ENCODE results near the gene FNBP1. TPM values are rescaled to one million over a fixed set of nuclear protein-coding genes. Genes with fewer than 3 reads are reported as not detected.

The FNBP1 gene
- total and polyA plus RNA-seq, 2 donors (not counting 1 experiment from before 2014, with no cell fraction given): 42.9 to 318 TPM

DNA sequence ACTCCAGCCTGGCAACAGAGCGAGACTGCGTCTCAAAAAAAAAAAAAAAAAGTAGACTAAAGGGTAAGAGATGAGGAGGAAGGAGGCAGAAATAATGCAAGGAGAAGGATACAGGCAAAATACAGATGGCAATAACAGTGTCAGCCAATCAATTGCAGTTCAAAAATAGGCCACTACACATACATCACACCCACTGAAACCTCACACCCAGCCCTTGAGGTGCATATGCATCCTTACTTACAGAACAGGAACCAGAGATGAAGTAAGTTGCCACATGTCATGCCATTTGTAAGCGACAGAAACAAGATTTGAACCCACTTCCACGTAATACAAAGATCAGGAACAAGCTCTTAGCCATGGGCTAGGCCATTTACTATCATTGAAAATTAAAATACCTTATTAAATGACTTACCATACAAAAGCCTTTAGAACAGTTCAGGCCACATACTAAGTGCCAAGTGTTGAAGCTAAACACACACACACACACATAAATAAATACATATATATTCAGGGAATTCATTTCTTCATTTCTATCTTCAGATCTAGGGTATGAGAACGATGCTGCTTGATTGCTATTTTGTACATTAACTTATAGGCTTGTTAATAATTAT is 98.4 kb downstream of the FNBP1 start:
- peak; percentile 65 for DNase-seq
- peak overlapping the region; percentile 27 for H3K9ac ChIP-seq (ENCODE audit: low read length)
- peaks cover 25% of the 10 kb centered on the region for H3K4me1 Mint-ChIP-seq
- ChIA-PET CTCF (interaction anchor here (0.9 to 1.1 kb wide), 3 partner anchors 10 to 95 kb away, joined by 3 read pairs; no protein-coding TSS in a partner anchor), POLR2A (interaction anchor here (0.5 to 0.7 kb wide), 2 partner anchors 46 to 86 kb away, joined by 4 to 6 read pairs; no protein-coding TSS in a partner anchor)
- no peak for TF ChIP-seq EZH2 (IDR thresholded peaks at IDR 0.05; ENCODE audit: borderline replicate concordance, insufficient read depth, low read depth, low read length, poor library complexity, severe bottlenecking)
- TF ChIP-seq CTCF (IDR thresholded peaks at IDR 0.05): peak; percentile 37
- H4K20me1 ChIP-seq (ENCODE audit: control insufficient read depth, insufficient read depth, low read length, poor library complexity, severe bottlenecking): no peaks in the 10 kb centered on the region
- H2AFZ ChIP-seq (ENCODE audit: insufficient read depth, low read depth, low read length, poor library complexity, severe bottlenecking): no peak overlapping the region
- H3K79me2 ChIP-seq (ENCODE audit: control insufficient read depth, insufficient read depth, low read length): peaks cover 93% of the 10 kb centered on the region
- intact Hi-C loops (cut with micrococcal nuclease): loop anchor here (5.0 kb wide), 1 partner anchor 43 kb away; no protein-coding TSS in a partner anchor
- H3K27me3 Mint-ChIP-seq: no peaks in the 10 kb centered on the region
- H3K9me3 Mint-ChIP-seq (ENCODE audit: insufficient read depth): no peaks in the 10 kb centered on the region
- peak overlapping the region; percentile 63 for H3K27ac Mint-ChIP-seq
- peak overlapping the region; percentile 33 for H3K4me3 Mint-ChIP-seq
- 16% methylated on average over 2 of the region's 5 CpGs for WGBS (ENCODE audit: insufficient coverage)
- peak overlapping the region; percentile 58 for H3K4me2 ChIP-seq (replicated peaks; ENCODE audit: low read depth, low read length, poor library complexity, severe bottlenecking)
- H3K36me3 ChIP-seq (replicated peaks in 1 of 2; ENCODE audit: control extremely low read depth in 1 of 2, control insufficient read depth in 1 of 2, extremely low read depth in 1 of 2, insufficient read depth in 2 of 2, low read length in 1 of 2): peaks cover 6 to 37% of the 10 kb centered on the region in 2 experiments
- peaks cover 23 to 30% of the 10 kb centered on the region in 2 donors for H3K4me1 ChIP-seq (ENCODE audit: control insufficient read depth in 2 of 2, insufficient read depth in 2 of 2, low read length in 2 of 2)
- H3K4me3 ChIP-seq (ENCODE audit: control extremely low read depth in 1 of 5, extremely low read depth in 1 of 5, insufficient read depth in 1 of 5, low read depth in 2 of 5, low read length in 4 of 5): peak overlapping the region in 1 of 5 experiments; percentile 11
- H3K9me3 ChIP-seq (ENCODE audit: control extremely low read depth in 1 of 3, control insufficient read depth in 2 of 3, insufficient read depth in 1 of 3, low read length in 2 of 3): peaks cover 2 to 18% (median 3%) of the 10 kb centered on the region in 3 donors
- ATAC-seq (ENCODE audit: low read depth): peak; percentile 43
- H3K27ac ChIP-seq (ENCODE audit: low read length in 2 of 2): peak overlapping the region; percentile 25 to 84
- H3K27me3 ChIP-seq (replicated peaks in 1 of 4; ENCODE audit: control extremely low read depth in 1 of 4, control insufficient read depth in 3 of 4, insufficient read depth in 4 of 4, low read length in 3 of 4): no peaks in the 10 kb centered on the region

GRCh38 chr9:129939431-129939830 is 103.6 kb downstream of the FNBP1 start:
- TF ChIP-seq CTCF (IDR thresholded peaks at IDR 0.05) (no peak), EZH2 (IDR thresholded peaks at IDR 0.05; ENCODE audit: borderline replicate concordance, insufficient read depth, low read depth, low read length, poor library complexity, severe bottlenecking) (no peak)
- DNase-seq (no peak), ATAC-seq (ENCODE audit: low read depth) (no peak)
- Histone ChIP-seq H3K27ac (ENCODE audit: low read length in 2 of 2) (peak overlapping the region in 1 of 2 donors; percentile 23), H4K20me1 (ENCODE audit: control insufficient read depth, insufficient read depth, low read length, poor library complexity, severe bottlenecking) (peaks cover 8% of the 10 kb centered on the region), H2AFZ (ENCODE audit: insufficient read depth, low read depth, low read length, poor library complexity, severe bottlenecking) (no peak overlapping the region), H3K36me3 (replicated peaks in 1 of 2; ENCODE audit: control extremely low read depth in 1 of 2, control insufficient read depth in 1 of 2, extremely low read depth in 1 of 2, insufficient read depth in 2 of 2, low read length in 1 of 2) (peaks cover 6 to 42% of the 10 kb centered on the region in 2 experiments), H3K4me3 (ENCODE audit: control extremely low read depth in 1 of 5, extremely low read depth in 1 of 5, insufficient read depth in 1 of 5, low read depth in 2 of 5, low read length in 4 of 5) (no peak overlapping the region), H3K9ac (ENCODE audit: low read length) (no peak overlapping the region), H3K9me3 (ENCODE audit: control extremely low read depth in 1 of 3, control insufficient read depth in 2 of 3, insufficient read depth in 1 of 3, low read length in 2 of 3) (peaks cover 2 to 18% (median 3%) of the 10 kb centered on the region in 3 donors), H3K4me1 (ENCODE audit: control insufficient read depth in 2 of 2, insufficient read depth in 2 of 2, low read length in 2 of 2) (peaks cover 6 to 15% of the 10 kb centered on the region in 2 donors), H3K4me2 (replicated peaks; ENCODE audit: low read depth, low read length, poor library complexity, severe bottlenecking) (no peak overlapping the region), H3K79me2 (ENCODE audit: control insufficient read depth, insufficient read depth, low read length) (peaks cover 86% of the 10 kb centered on the region), H3K27me3 (replicated peaks in 1 of 4; ENCODE audit: control extremely low read depth in 1 of 4, control insufficient read depth in 3 of 4, insufficient read depth in 4 of 4, low read length in 3 of 4) (no peaks in the 10 kb centered on the region)
- CTCF ChIA-PET: interaction anchor here (1.0 kb wide), 1 partner anchor 130 kb away, joined by 3 read pairs; no protein-coding TSS in a partner anchor
- Mint-ChIP-seq H3K27ac (no peak overlapping the region), H3K9me3 (ENCODE audit: insufficient read depth) (no peaks in the 10 kb centered on the region), H3K4me3 (no peak overlapping the region), H3K27me3 (no peaks in the 10 kb centered on the region), H3K4me1 (peaks cover 17% of the 10 kb centered on the region)
- POLR2A ChIA-PET: no interaction called here
- intact Hi-C loops (cut with micrococcal nuclease): no loop called here
- WGBS (ENCODE audit: insufficient coverage): no CpG with 5 or more reads among the region's 2 CpGs

Measured in B cell (primary cell).